PC-3 (cell line): Measurements from ENCODE around the gene SRGAP1. TPM values are rescaled to one million over a fixed set of nuclear protein-coding genes. Genes with fewer than 3 reads are reported as not detected.
"Not testable (repeated sequence)": the region's sequence is repeated elsewhere in the genome, so short reads cannot be mapped to it uniquely, and the experiment has no call there.

ENCODE experiments used
- ATAC-seq: fragments of 200-7000 bp; cut with Tn5 transposase; 2 replicates; pipeline ENCODE4 v1.9.1; 2020; ENCODE audit warnings: mild to moderate bottlenecking, moderate library complexity
- BruUV-seq: library from RNA; stranded (reverse); fragments of 400-500 nt; replicated peaks from 2 replicates; lab custom pipeline; 2021; lab: Mats Ljungman, UMichigan
- CTCF ChIA-PET: fragments of 300-600 bp; sonication (Branson Sonifier 250); formaldehyde crosslinking; loops from one replicate; lab custom pipeline; 2022; ENCODE audit warnings: antibody characterized with exemption; lab: Charles Lee
- POLR2A ChIA-PET: fragments of 300-600 bp; sonication (Branson Sonifier 250); formaldehyde crosslinking; loops from one replicate; lab custom pipeline; 2022; ENCODE audit warnings: antibody characterized with exemption; ENCODE audit not compliant: unreplicated experiment; lab: Charles Lee
- DNase-seq: peaks from one replicate; pipeline ENCODE4 v3.0.0-alpha.2; 2015
- H2AFZ ChIP-seq: fragments of 300-600 bp; sonication (generic); 2 replicates; pipeline ENCODE4 v1.6.0; 2016; ENCODE audit warnings: antibody characterized with exemption, low read length
- H3F3A ChIP-seq: fragments of 300-600 bp; sonication (generic); one replicate; pipeline ENCODE4 v1.6.0; 2017; ENCODE audit warnings: antibody characterized with exemption, low read length, control low read depth, mild to moderate bottlenecking; ENCODE audit not compliant: unreplicated experiment
- H3K27ac ChIP-seq: fragments of 300-600 bp; sonication (generic); 2 replicates; pipeline ENCODE4 v1.5.1; 2016; ENCODE audit warnings: mild to moderate bottlenecking, low read length
- H3K27me3 ChIP-seq: fragments of 300-600 bp; sonication (generic); 2 replicates; pipeline ENCODE4 v1.6.1; 2016; ENCODE audit warnings: low read length, mixed read lengths
- H3K36me3 ChIP-seq: fragments of 300-600 bp; sonication (generic); 2 replicates; pipeline ENCODE4 v1.6.1; 2016; ENCODE audit warnings: low read depth, mixed run types, low read length, mixed read lengths
- H3K4me1 ChIP-seq: fragments of 300-600 bp; sonication (generic); 2 replicates; pipeline ENCODE4 v1.5.1; 2016; ENCODE audit warnings: low read length; ENCODE audit not compliant: insufficient read depth
- H3K4me2 ChIP-seq: fragments of 300-600 bp; sonication (generic); 2 replicates; pipeline ENCODE4 v1.6.0; 2016; ENCODE audit warnings: low read length
- H3K4me3 ChIP-seq: fragments of 300-600 bp; sonication (generic); 2 replicates; pipeline ENCODE4 v1.5.1; 2016; ENCODE audit warnings: mild to moderate bottlenecking, low read length, mixed read lengths
- H3K79me2 ChIP-seq: fragments of 300-600 bp; sonication (generic); 2 replicates; pipeline ENCODE4 v1.6.1; 2017; ENCODE audit warnings: low read length, mixed read lengths
- H3K9ac ChIP-seq: fragments of 300-600 bp; sonication (generic); 2 replicates; pipeline ENCODE4 v1.6.0; 2016; ENCODE audit warnings: mild to moderate bottlenecking, low read length
- H3K9me2 ChIP-seq: fragments of 300-600 bp; sonication (generic); replicated peaks from 2 replicates; pipeline ENCODE4 v1.6.1; 2016; ENCODE audit warnings: mixed run types, low read length, mixed read lengths
- H3K9me3 ChIP-seq: fragments of 300-600 bp; sonication (generic); 2 replicates; pipeline ENCODE4 v1.6.1; 2016; ENCODE audit warnings: low read length, mixed read lengths
- H4K20me1 ChIP-seq: fragments of 300-600 bp; sonication (generic); 2 replicates; pipeline ENCODE4 v1.6.1; 2016; ENCODE audit warnings: low read length, mixed read lengths
- CTCF ChIP-seq: fragments of 300-600 bp; sonication (generic); conservative IDR thresholded peaks from 2 replicates; pipeline ENCODE4 v1.5.1; 2017; ENCODE audit warnings: antibody characterized with exemption, low read depth, mild to moderate bottlenecking, low read length
- EZH2 ChIP-seq: fragments of 300-600 bp; sonication (generic); IDR thresholded peaks from one replicate; pipeline ENCODE4 v1.6.1; 2017; ENCODE audit warnings: antibody characterized with exemption, mild to moderate bottlenecking, low read length; ENCODE audit not compliant: unreplicated experiment
- EZH2phosphoT487 ChIP-seq: fragments of 300-600 bp; sonication (generic); IDR thresholded peaks from 2 replicates; pipeline ENCODE4 v1.6.1; 2018; ENCODE audit warnings: mild to moderate bottlenecking, antibody characterized with exemption, low read length, borderline replicate concordance
- intact Hi-C: fragments of 100-400 bp; cut with micrococcal nuclease; formaldehyde crosslinking; loops from 2 replicates; pipeline ENCODE4 v1.9.0; 2023
- total RNA-seq: library from RNA; depleted of rRNA; stranded (reverse); fragments of >200 nt; gene quantifications from 2 replicates; pipeline ENCODE4 v1.2.3, GENCODE V29; 2014

The SRGAP1 gene
- total RNA-seq, 1 experiment from 2014 or later, result 11.0 TPM

- Histone ChIP-seq H3K9ac (no peak overlapping the region), H3K36me3 (no peaks in the 10 kb centered on the region), H3K9me3 (no peaks in the 10 kb centered on the region), H3K4me1 (no peaks in the 10 kb centered on the region), H3K9me2 (no peaks in the 10 kb centered on the region), H3K4me2 (no peak overlapping the region), H3K27me3 (no peaks in the 10 kb centered on the region), H4K20me1 (no peaks in the 10 kb centered on the region), H3K27ac (no peak overlapping the region), H3K4me3 (no peak overlapping the region), H2AFZ (no peak overlapping the region), H3K79me2 (peaks cover 20% of the 10 kb centered on the region), H3F3A (no peaks in the 10 kb centered on the region)
- ATAC-seq (no peak), DNase-seq (no peak)
- TF ChIP-seq EZH2phosphoT487 (no peak), EZH2 (no peak), CTCF (no peak)
- POLR2A ChIA-PET, result no interaction called here
- CTCF ChIA-PET, result no interaction called here
- intact Hi-C loops, result no loop called here
- no TSS peak for BruUV-seq
These were observed 3.5 kb upstream of the SRGAP1 start for GRCh38 chr12:63841011-63841410.

GRCh38 chr12:63841571-63841970 lies 2.9 kb upstream of the SRGAP1 start:
- Histone ChIP-seq H3K4me2 (no peak overlapping the region), H2AFZ (no peak overlapping the region), H3K27me3 (no peaks in the 10 kb centered on the region), H3K79me2 (peaks cover 26% of the 10 kb centered on the region), H3K9ac (no peak overlapping the region), H3F3A (no peaks in the 10 kb centered on the region), H3K36me3 (no peaks in the 10 kb centered on the region), H3K27ac (no peak overlapping the region), H3K4me3 (no peak overlapping the region), H3K4me1 (peaks cover 2% of the 10 kb centered on the region), H3K9me2 (no peaks in the 10 kb centered on the region), H3K9me3 (no peaks in the 10 kb centered on the region), H4K20me1 (peaks cover 1% of the 10 kb centered on the region; the same call in 1 of the 2 replicates)
- POLR2A ChIA-PET, result no interaction called here
- intact Hi-C loops, result no loop called here
- BruUV-seq, result no TSS peak
- CTCF ChIA-PET, result no interaction called here
- TF ChIP-seq EZH2phosphoT487 (no peak), EZH2 (no peak), CTCF (no peak)
- no peak for DNase-seq
- no peak for ATAC-seq

GRCh38 chr12:63842750-63843149 lies 1.8 kb upstream of the SRGAP1 start:
- Histone ChIP-seq H2AFZ (peak overlapping the region; percentile 84; the same call in 1 of the 2 replicates), H3K4me3 (peak overlapping the region; percentile 89), H3K4me2 (peak overlapping the region; percentile 82), H3K79me2 (peaks cover 38% of the 10 kb centered on the region)
- H3K4me1 ChIP-seq, BruUV-seq, H3K27me3 ChIP-seq, intact Hi-C loops, ATAC-seq, H3K9ac ChIP-seq, H3F3A ChIP-seq, DNase-seq, H3K36me3 ChIP-seq, POLR2A ChIA-PET, H3K27ac ChIP-seq, H4K20me1 ChIP-seq, H3K9me2 ChIP-seq, H3K9me3 ChIP-seq: not testable (repeated sequence)
- CTCF ChIA-PET, result interaction anchor here (1.7 kb wide), 1 partner anchor 339 kb away, joined by 4 read pairs; no protein-coding TSS in a partner anchor
